ENCODE measurements around the gene SLC22A13.
"Not testable (repeated sequence)": the region's sequence is repeated elsewhere in the genome, so short reads cannot be mapped to it uniquely, and the experiment has no call there.

Gene SLC22A13

DNA sequence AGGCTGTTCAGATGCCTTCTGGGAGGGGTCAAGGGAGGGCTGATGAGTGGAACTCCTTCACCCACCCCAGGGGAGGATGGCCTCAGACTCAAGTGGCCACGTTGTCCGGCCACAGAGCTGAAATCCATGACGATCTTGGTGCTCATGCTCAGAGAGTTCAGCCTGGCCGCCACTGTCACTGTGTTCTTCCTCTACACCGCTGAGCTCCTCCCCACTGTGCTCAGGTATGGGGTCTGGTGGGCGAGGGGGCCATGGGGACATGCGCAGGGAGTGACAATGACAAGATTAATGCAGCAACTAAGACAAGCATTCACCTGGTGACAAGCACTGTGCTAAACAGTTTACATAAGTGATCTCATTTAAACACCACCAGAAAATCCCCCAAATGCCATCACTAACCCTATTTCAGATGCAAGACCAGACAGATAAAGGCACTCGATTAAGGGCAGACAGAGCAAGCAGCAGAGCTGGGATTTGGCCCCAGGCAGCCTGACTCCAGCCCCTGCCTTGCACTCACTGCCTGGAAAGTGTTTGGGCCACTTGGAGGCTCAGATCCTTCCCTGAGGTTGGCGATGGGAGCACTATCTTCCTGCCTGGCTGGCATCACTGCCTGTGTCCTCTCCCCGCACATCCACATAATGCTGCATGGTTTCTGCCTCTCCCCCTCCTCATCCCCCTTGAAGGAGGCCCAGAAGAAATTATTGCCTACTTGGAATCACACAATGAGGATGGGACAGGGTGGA is 50.0 kb downstream of the SLC22A13 start:
- no peak for DNase-seq (ENCODE audit: low read depth)
- no peak overlapping the region for H3K4me3 ChIP-seq (ENCODE audit: control insufficient read depth, low read depth, low read length)
- TF ChIP-seq CTCF (conservative IDR thresholded peaks at IDR 0.05; ENCODE audit: control insufficient read depth, insufficient read depth, low read depth, low read length), result no peak

GRCh38 chr3:38316356-38317191 is 51.0 kb downstream of the SLC22A13 start:
- DNase-seq (ENCODE audit: low read depth), result no peak
- H3K4me3 ChIP-seq (ENCODE audit: control insufficient read depth, low read depth, low read length), result no peak overlapping the region
- no peak for TF ChIP-seq CTCF (conservative IDR thresholded peaks at IDR 0.05; ENCODE audit: control insufficient read depth, insufficient read depth, low read depth, low read length)

DNA sequence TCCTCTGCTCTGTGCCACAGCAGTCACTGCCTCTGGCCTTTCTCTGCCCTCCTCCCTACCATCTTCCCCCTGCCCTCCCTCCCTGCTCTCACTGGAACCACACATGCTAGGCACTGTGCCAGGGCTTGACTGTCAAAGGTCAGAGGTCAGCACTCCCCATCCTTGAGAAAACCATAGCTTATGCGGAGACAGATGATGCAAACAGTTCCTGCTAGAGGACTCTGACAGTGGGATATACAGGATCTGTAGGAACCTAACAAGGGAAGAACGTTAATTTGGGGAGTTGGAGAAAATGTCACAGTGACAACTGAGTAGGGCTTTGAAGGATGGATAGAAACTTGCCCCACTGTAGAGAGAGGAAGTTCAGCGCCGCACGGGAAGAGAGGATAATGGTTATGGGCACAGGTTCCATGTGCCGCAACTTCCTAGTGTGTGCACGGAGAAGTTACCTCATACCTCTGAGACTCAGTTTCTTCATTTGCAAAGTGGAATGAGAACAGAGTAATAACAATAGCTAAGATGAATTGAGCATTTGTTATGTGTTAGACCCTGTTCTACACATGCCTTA is 51.7 kb downstream of the SLC22A13 start:
- peak; percentile 30 for DNase-seq (ENCODE audit: low read depth)
- no peak for TF ChIP-seq CTCF (conservative IDR thresholded peaks at IDR 0.05; ENCODE audit: control insufficient read depth, insufficient read depth, low read depth, low read length)

GRCh38 chr3:38318766-38319671 is 53.4 kb downstream of the SLC22A13 start:
- no peak overlapping the region for H3K4me3 ChIP-seq (ENCODE audit: control insufficient read depth, low read depth, low read length)
- TF ChIP-seq CTCF (conservative IDR thresholded peaks at IDR 0.05; ENCODE audit: control insufficient read depth, insufficient read depth, low read depth, low read length), result no peak
- DNase-seq (ENCODE audit: low read depth), result no peak

More for the DNA sequence above, 51.7 kb downstream of the SLC22A13 start:
- no peak overlapping the region for H3K4me3 ChIP-seq (ENCODE audit: control insufficient read depth, low read depth, low read length)

GRCh38 chr3:38320638-38321037 is 55.0 kb downstream of the SLC22A13 start:
- DNase-seq (ENCODE audit: low read depth), result not testable (repeated sequence)

DNA sequence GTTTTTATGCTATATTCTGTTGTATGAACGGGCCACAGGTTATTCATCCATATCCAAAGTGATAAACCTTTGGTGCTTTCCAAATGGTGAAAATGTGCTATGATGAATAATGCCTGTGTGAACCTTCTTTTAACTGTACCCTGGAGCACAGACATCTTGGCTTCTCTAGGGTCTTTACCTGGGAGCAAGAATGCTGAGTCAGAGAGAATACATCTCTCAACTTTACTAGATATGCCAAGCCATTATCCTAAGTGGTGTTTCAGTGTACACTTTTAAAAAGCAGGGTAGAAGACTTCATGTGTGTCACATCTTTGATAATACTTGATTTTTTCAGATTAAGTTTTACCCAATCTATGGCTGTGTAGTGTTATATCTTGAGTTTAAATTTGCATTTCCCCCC is 57.4 kb downstream of the SLC22A13 start:
- H3K4me3 ChIP-seq (ENCODE audit: control insufficient read depth, low read depth, low read length), result no peak overlapping the region
- no peak for TF ChIP-seq CTCF (conservative IDR thresholded peaks at IDR 0.05; ENCODE audit: control insufficient read depth, insufficient read depth, low read depth, low read length)
- no peak for DNase-seq (ENCODE audit: low read depth)

More at GRCh38 chr3:38320638-38321037, 55.0 kb downstream of the SLC22A13 start:
- H3K4me3 ChIP-seq (ENCODE audit: control insufficient read depth, low read depth, low read length), result not testable (repeated sequence)
